H9 (cell line): ENCODE results near the gene SLC16A10. TPM values are rescaled to one million over a fixed set of nuclear protein-coding genes. Genes with fewer than 3 reads are reported as not detected.
A peak's percentile ranks its signal among the peaks of the same experiment; 100 is the strongest.

Experiments used
- DNase-seq: peaks from one replicate; pipeline ENCODE4 v3.0.0-alpha.2; 2017
- H2AFZ ChIP-seq: one replicate; pipeline ENCODE4 v1.6.1; 2013; ENCODE audit warnings: mild to moderate bottlenecking, low read length, control low read depth, moderate library complexity
- H2AK5ac ChIP-seq: 2 replicates; pipeline ENCODE4 v1.6.1; 2013; ENCODE audit warnings: low read length, control low read depth, mixed read lengths; ENCODE audit not compliant: insufficient read length
- H2BK120ac ChIP-seq: one replicate; pipeline ENCODE4 v1.6.1; 2013; ENCODE audit warnings: low read depth, mild to moderate bottlenecking, low read length, control low read depth, inconsistent platforms; ENCODE audit not compliant: poor library complexity, severe bottlenecking
- H2BK12ac ChIP-seq: 2 replicates; pipeline ENCODE4 v1.6.1; 2013; ENCODE audit warnings: low read length, control low read depth, mixed read lengths, low read depth; ENCODE audit not compliant: insufficient read length
- H2BK15ac ChIP-seq: 2 replicates; pipeline ENCODE4 v1.6.1; 2013; ENCODE audit warnings: low read depth, low read length, control low read depth
- H2BK20ac ChIP-seq: one replicate; pipeline ENCODE4 v1.6.1; 2013; ENCODE audit warnings: low read depth, mild to moderate bottlenecking, low read length, control low read depth, inconsistent platforms; ENCODE audit not compliant: poor library complexity, severe bottlenecking
- H2BK5ac ChIP-seq: 2 replicates; pipeline ENCODE4 v1.6.1; 2013; ENCODE audit warnings: low read length, control low read depth, mixed read lengths; ENCODE audit not compliant: insufficient read length
- H3K14ac ChIP-seq: 2 replicates; pipeline ENCODE4 v1.6.1; 2013; ENCODE audit warnings: low read length, control low read depth; ENCODE audit not compliant: insufficient read depth
- H3K18ac ChIP-seq: 2 replicates; pipeline ENCODE4 v1.6.1; 2013; ENCODE audit warnings: low read depth, mild to moderate bottlenecking, mixed read lengths, low read length, control low read depth; ENCODE audit not compliant: insufficient read length
- H3K23ac ChIP-seq: 2 replicates; pipeline ENCODE4 v1.6.1; 2013; ENCODE audit warnings: low read length, control low read depth, mixed read lengths, low read depth; ENCODE audit not compliant: insufficient read length
- H3K23me2 ChIP-seq: 2 replicates; pipeline ENCODE4 v1.6.1; 2013; ENCODE audit warnings: low read depth, mild to moderate bottlenecking, mixed read lengths, low read length, control low read depth; ENCODE audit not compliant: insufficient read length, poor library complexity, severe bottlenecking
- H3K27ac ChIP-seq: 2 replicates; pipeline ENCODE4 v1.5.1; 2013; ENCODE audit warnings: low read length, control low read depth, mixed read lengths, low read depth; ENCODE audit not compliant: insufficient read length
- H3K27me3 ChIP-seq: 2 replicates; pipeline ENCODE4 v1.6.1; 2013; ENCODE audit warnings: low read length, control low read depth, inconsistent platforms; ENCODE audit not compliant: insufficient read depth
- H3K4ac ChIP-seq: 2 replicates; pipeline ENCODE4 v1.6.1; 2013; ENCODE audit warnings: low read depth, mild to moderate bottlenecking, control low read depth, inconsistent platforms, low read length, moderate library complexity
- H3K4me1 ChIP-seq: 2 replicates; pipeline ENCODE4 v1.6.1; 2013; ENCODE audit warnings: low read length, control low read depth, inconsistent platforms; ENCODE audit not compliant: insufficient read depth
- H3K4me2 ChIP-seq: 2 replicates; pipeline ENCODE4 v1.6.1; 2013; ENCODE audit warnings: low read length, control low read depth, mixed read lengths; ENCODE audit not compliant: insufficient read length, insufficient read depth
- H3K56ac ChIP-seq: 2 replicates; pipeline ENCODE4 v1.6.1; 2013; ENCODE audit warnings: low read depth, mild to moderate bottlenecking, mixed read lengths, low read length, control low read depth; ENCODE audit not compliant: insufficient read length
- H3K79me1 ChIP-seq: 2 replicates; pipeline ENCODE4 v1.6.1; 2013; ENCODE audit warnings: low read depth, mild to moderate bottlenecking, moderate library complexity, low read length, control low read depth, inconsistent platforms; ENCODE audit not compliant: insufficient read depth, poor library complexity, severe bottlenecking
- H3K79me2 ChIP-seq: 2 replicates; pipeline ENCODE4 v1.6.1; 2013; ENCODE audit warnings: low read length, control low read depth, inconsistent platforms; ENCODE audit not compliant: insufficient read depth
- H3K9ac ChIP-seq: 2 replicates; pipeline ENCODE4 v1.6.1; 2013; ENCODE audit warnings: low read length, control low read depth, mixed read lengths; ENCODE audit not compliant: insufficient read length; ENCODE audit errors: extremely low read depth
- H3K9me3 ChIP-seq: one replicate; pipeline ENCODE4 v1.6.1; 2013; ENCODE audit warnings: low read depth, low read length, inconsistent platforms; ENCODE audit not compliant: control insufficient read depth
- H3T11ph ChIP-seq: one replicate; pipeline ENCODE4 v1.6.1; 2013; ENCODE audit warnings: mild to moderate bottlenecking, low read length, control low read depth, inconsistent platforms
- H4K20me1 ChIP-seq: one replicate; pipeline ENCODE4 v1.6.1; 2013; ENCODE audit not compliant: control insufficient read depth, insufficient read length, insufficient read depth
- H4K5ac ChIP-seq: 2 replicates; pipeline ENCODE4 v1.6.1; 2013; ENCODE audit warnings: low read depth, mild to moderate bottlenecking, mixed read lengths, low read length, control low read depth; ENCODE audit not compliant: insufficient read length
- H4K8ac ChIP-seq: replicated peaks from 2 replicates; pipeline ENCODE4 v1.6.1; 2013; ENCODE audit warnings: low read length, control low read depth, mixed read lengths, low read depth; ENCODE audit not compliant: insufficient read length
- H4K91ac ChIP-seq: 2 replicates; pipeline ENCODE4 v1.6.1; 2013; ENCODE audit warnings: low read depth, mild to moderate bottlenecking, moderate library complexity, mixed read lengths, low read length, control low read depth; ENCODE audit not compliant: insufficient read length
- H3K27ac Mint-ChIP-seq, 3 experiments: 2 replicates in 2 of 3; 3 replicates in 1 of 3; pipeline ENCODE4 v1.8.0; 2020 to 2021; ENCODE audit warnings: mixed read lengths in 3 of 3, mild to moderate bottlenecking in 1 of 3, moderate library complexity in 1 of 3
- H3K27me3 Mint-ChIP-seq: 2 replicates; pipeline ENCODE4 v1.8.0; 2021; ENCODE audit warnings: low read depth, mild to moderate bottlenecking, moderate library complexity, mixed read lengths
- H3K36me3 Mint-ChIP-seq, 3 experiments: 2 replicates in 2 of 3; 3 replicates in 1 of 3; pipeline ENCODE4 v1.8.0; 2020 to 2021; ENCODE audit warnings: low read depth in 3 of 3, mixed read lengths in 3 of 3; ENCODE audit not compliant: insufficient read depth in 1 of 3
- H3K4me1 Mint-ChIP-seq, 2 experiments: 2 replicates each; pipeline ENCODE4 v1.8.0; 2020; ENCODE audit warnings: mixed read lengths in 2 of 2
- H3K4me3 Mint-ChIP-seq, 2 experiments: 2 replicates in 1 of 2; 3 replicates in 1 of 2; pipeline ENCODE4 v1.8.0; 2020 to 2021; ENCODE audit warnings: mild to moderate bottlenecking in 2 of 2, mixed read lengths in 2 of 2, moderate library complexity in 1 of 2
- H3K9me3 Mint-ChIP-seq, 2 experiments: 2 replicates in 1 of 2; 3 replicates in 1 of 2; pipeline ENCODE4 v1.8.0; 2020; ENCODE audit warnings: mild to moderate bottlenecking in 2 of 2, mixed read lengths in 2 of 2, moderate library complexity in 1 of 2
- WGBS: extraction: QIAGEN DNeasy Blood & Tissue Kit; methylation state at CpG from one replicate; pipeline ENCODE4 v1.1.7; 2013; ENCODE audit warnings: missing lambda C conversion rate, low lambda C conversion rate, mixed read lengths; ENCODE audit not compliant: insufficient read length; ENCODE audit errors: extremely low coverage; 5-methylcytosine and 5-hydroxymethylcytosine counted together
- total RNA-seq: library from RNA; stranded (reverse); gene quantifications from 2 replicates; pipeline ENCODE4 v1.2.1, GENCODE V29; 2021
- TF ChIP-seq, protein P1 (sequence below): fragments of 200-600 bp; sonication (generic); conservative IDR thresholded peaks from 3 replicates; pipeline ENCODE4 v1.8.0; 2021; ENCODE audit warnings: antibody characterized with exemption, mild to moderate bottlenecking

Gene SLC16A10
- total RNA-seq, 1 experiment from 2014 or later, result 11.4 TPM

DNA sequence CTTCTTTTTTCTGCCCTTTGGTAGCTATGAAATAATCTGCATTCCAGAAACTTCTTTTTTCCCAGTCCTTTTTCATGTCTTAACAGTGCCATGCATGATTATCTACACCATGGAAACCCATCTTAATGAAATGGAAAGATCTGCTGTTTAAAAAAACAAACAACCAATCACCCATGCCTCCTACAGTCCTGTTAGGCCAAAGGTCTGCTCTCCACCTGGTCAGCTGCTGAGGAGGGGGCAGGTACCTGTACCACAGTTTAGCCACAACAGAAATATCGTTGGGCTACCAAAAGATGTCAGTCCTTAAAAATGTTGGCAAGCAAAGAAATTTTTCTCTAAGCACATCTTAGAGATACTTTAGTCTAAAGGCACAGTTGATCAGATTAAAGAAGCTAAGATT is 112.6 kb downstream of the SLC16A10 start:
- H3K27me3 Mint-ChIP-seq, result no peaks in the 10 kb centered on the region
- H4K8ac ChIP-seq, result no peak overlapping the region
- peaks cover 0 to 2% (median 0%) of the 10 kb centered on the region in 3 experiments; a peak in 1 of 7 replicates for H3K36me3 Mint-ChIP-seq
- no peak overlapping the region for H4K91ac ChIP-seq
- no peaks in the 10 kb centered on the region for H3K9me3 Mint-ChIP-seq
- H4K20me1 ChIP-seq, result no peaks in the 10 kb centered on the region
- H2BK20ac ChIP-seq, result no peak overlapping the region
- H3K4me3 Mint-ChIP-seq, result no peak overlapping the region
- no peaks in the 10 kb centered on the region for H3K79me2 ChIP-seq
- H3K56ac ChIP-seq, result no peak overlapping the region
- H3K23ac ChIP-seq, result no peak overlapping the region
- H3K79me1 ChIP-seq, result no peaks in the 10 kb centered on the region
- no peak overlapping the region for H4K5ac ChIP-seq
- TF ChIP-seq, protein P1, sequence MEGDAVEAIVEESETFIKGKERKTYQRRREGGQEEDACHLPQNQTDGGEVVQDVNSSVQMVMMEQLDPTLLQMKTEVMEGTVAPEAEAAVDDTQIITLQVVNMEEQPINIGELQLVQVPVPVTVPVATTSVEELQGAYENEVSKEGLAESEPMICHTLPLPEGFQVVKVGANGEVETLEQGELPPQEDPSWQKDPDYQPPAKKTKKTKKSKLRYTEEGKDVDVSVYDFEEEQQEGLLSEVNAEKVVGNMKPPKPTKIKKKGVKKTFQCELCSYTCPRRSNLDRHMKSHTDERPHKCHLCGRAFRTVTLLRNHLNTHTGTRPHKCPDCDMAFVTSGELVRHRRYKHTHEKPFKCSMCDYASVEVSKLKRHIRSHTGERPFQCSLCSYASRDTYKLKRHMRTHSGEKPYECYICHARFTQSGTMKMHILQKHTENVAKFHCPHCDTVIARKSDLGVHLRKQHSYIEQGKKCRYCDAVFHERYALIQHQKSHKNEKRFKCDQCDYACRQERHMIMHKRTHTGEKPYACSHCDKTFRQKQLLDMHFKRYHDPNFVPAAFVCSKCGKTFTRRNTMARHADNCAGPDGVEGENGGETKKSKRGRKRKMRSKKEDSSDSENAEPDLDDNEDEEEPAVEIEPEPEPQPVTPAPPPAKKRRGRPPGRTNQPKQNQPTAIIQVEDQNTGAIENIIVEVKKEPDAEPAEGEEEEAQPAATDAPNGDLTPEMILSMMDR, result no peak
- no peak overlapping the region for H3K9ac ChIP-seq
- no peak overlapping the region for H3K4ac ChIP-seq
- peaks cover 0 to 3% of the 10 kb centered on the region in 2 experiments; a peak in 2 of 4 replicates for H3K4me1 Mint-ChIP-seq
- no peaks in the 10 kb centered on the region for H3K4me1 ChIP-seq
- H3T11ph ChIP-seq, result no peak overlapping the region
- WGBS, result no CpG with 5 or more reads among the region's 1 CpG
- no peak overlapping the region for H2AK5ac ChIP-seq
- no peak overlapping the region for H3K27ac ChIP-seq
- H3K14ac ChIP-seq, result no peak overlapping the region; the same call in 1 of the 2 replicates
- H2BK12ac ChIP-seq, result no peak overlapping the region
- H3K4me2 ChIP-seq, result no peak overlapping the region
- peak overlapping the region in 1 of 3 experiments; percentile 50; a peak in 1 of 7 replicates for H3K27ac Mint-ChIP-seq
- H2BK5ac ChIP-seq, result no peak overlapping the region
- no peaks in the 10 kb centered on the region for H3K27me3 ChIP-seq
- H2BK120ac ChIP-seq, result no peak overlapping the region
- H3K9me3 ChIP-seq, result no peaks in the 10 kb centered on the region
- no peak for DNase-seq
- no peak overlapping the region for H2BK15ac ChIP-seq
- no peak overlapping the region for H2AFZ ChIP-seq
- no peak overlapping the region for H3K18ac ChIP-seq
- no peaks in the 10 kb centered on the region for H3K23me2 ChIP-seq
